ENCODE results near the gene KTI12. TPM values are rescaled to one million over a fixed set of nuclear protein-coding genes. Genes with fewer than 3 reads are reported as not detected.

KTI12 gene
- total and polyA plus RNA-seq, 2 donors (not counting 3 experiments of a cell fraction or from before 2014, with no cell fraction given), result 10.0 to 12.7 TPM

GRCh38 chr1:52034050-52034384 lies 407 bp upstream of the KTI12 start:
- Histone ChIP-seq H4K20me1 (replicated peaks; ENCODE audit: control insufficient read depth, extremely low read depth, insufficient read depth, low read length) (no peaks in the 10 kb centered on the region), H3K9me1 (replicated peaks; ENCODE audit: control insufficient read depth, extremely low read depth, insufficient read depth, low read length) (no peaks in the 10 kb centered on the region), H3K36me3 (ENCODE audit: control insufficient read depth in 2 of 2, extremely low read depth in 1 of 2, insufficient read depth in 2 of 2, low read length in 2 of 2) (peaks cover 0 to 3% of the 10 kb centered on the region in 2 experiments), H3K4me2 (ENCODE audit: insufficient read depth, low read length) (peak overlapping the region; percentile 90), H3K4me3 (replicated peaks in 1 of 3; ENCODE audit: insufficient read depth in 1 of 3, low read depth in 1 of 3, low read length in 3 of 3) (peak overlapping the region in 1 of 3 experiments; percentile 79), H3K27ac (ENCODE audit: insufficient read depth, low read depth, low read length) (peak overlapping the region; percentile 70), H2AFZ (ENCODE audit: low read depth, low read length) (peak overlapping the region; percentile 82), H3K9me3 (replicated peaks; ENCODE audit: control insufficient read depth, insufficient read depth, low read length) (no peaks in the 10 kb centered on the region), H3K4me1 (ENCODE audit: control insufficient read depth, extremely low read depth, insufficient read depth, low read length) (peaks cover 21% of the 10 kb centered on the region), H3K79me2 (ENCODE audit: control insufficient read depth, insufficient read depth, low read length) (peaks cover 26% of the 10 kb centered on the region), H3K27me3 (ENCODE audit: control insufficient read depth in 2 of 2, insufficient read depth in 2 of 2, low read length in 2 of 2) (no peaks in the 10 kb centered on the region), H3K9ac (replicated peaks; ENCODE audit: extremely low read depth, insufficient read depth, low read length) (peak overlapping the region; percentile 89)
- intact Hi-C loops (cut with micrococcal nuclease), result no loop called here
- TF ChIP-seq CTCF (IDR thresholded peaks at IDR 0.05; ENCODE audit: extremely low read depth in 1 of 2, insufficient read depth in 1 of 2, low read depth in 1 of 2, low read length in 2 of 2) (no peak), FOS (IDR thresholded peaks at IDR 0.05; ENCODE audit: borderline replicate concordance, insufficient read depth, low read length) (no peak), EZH2 (IDR thresholded peaks at IDR 0.05; ENCODE audit: borderline replicate concordance, low read depth, low read length, severe bottlenecking) (no peak), JUN (IDR thresholded peaks at IDR 0.05; ENCODE audit: borderline replicate concordance, insufficient read depth, insufficient read length, low read depth) (no peak), POLR2A (IDR thresholded peaks at IDR 0.05; ENCODE audit: low read depth, low read length) (no peak), POLR2AphosphoS5 (IDR thresholded peaks at IDR 0.05; ENCODE audit: insufficient read depth, low read depth, low read length) (no peak), MYC (IDR thresholded peaks at IDR 0.05; ENCODE audit: low read depth, low read length) (no peak)
- TF ChIP-seq, protein P1, sequence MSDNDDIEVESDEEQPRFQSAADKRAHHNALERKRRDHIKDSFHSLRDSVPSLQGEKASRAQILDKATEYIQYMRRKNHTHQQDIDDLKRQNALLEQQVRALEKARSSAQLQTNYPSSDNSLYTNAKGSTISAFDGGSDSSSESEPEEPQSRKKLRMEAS (IDR thresholded peaks at IDR 0.05; ENCODE audit: insufficient read depth, insufficient read length), result no peak
- FAIRE-seq (no peak), DNase-seq (ENCODE audit: low read depth, low spot score) (no peak)
- no TSS peak for BruUV-seq (replicated peaks)
- POLR2A ChIA-PET, result interaction anchor here (0.6 to 1.5 kb wide), 3 partner anchors 21 to 79 kb away, joined by 3 to 7 read pairs (median 4); partner anchors contain the start of gene TXNDC12
- dilution Hi-C loops (cut with MboI; ENCODE audit: extremely low pct_ligation_motif_present, low sequenced_read_pairs), result no loop called here
- CTCF ChIA-PET, result interaction anchor here (1.0 to 1.4 kb wide), 3 partner anchors 8 to 137 kb away, joined by 3 to 5 read pairs (median 4); no protein-coding TSS in a partner anchor
